GM12872 (cell line): ENCODE measurements around the gene SCLY.

Experiments used
- TF ChIP-seq, protein P1 (sequence below): IDR thresholded peaks from 3 replicates; pipeline ENCODE4 v1.5.1; 2011; ENCODE audit warnings: low read depth, mild to moderate bottlenecking, low read length, moderate library complexity; ENCODE audit not compliant: insufficient read depth

Gene SCLY

DNA sequence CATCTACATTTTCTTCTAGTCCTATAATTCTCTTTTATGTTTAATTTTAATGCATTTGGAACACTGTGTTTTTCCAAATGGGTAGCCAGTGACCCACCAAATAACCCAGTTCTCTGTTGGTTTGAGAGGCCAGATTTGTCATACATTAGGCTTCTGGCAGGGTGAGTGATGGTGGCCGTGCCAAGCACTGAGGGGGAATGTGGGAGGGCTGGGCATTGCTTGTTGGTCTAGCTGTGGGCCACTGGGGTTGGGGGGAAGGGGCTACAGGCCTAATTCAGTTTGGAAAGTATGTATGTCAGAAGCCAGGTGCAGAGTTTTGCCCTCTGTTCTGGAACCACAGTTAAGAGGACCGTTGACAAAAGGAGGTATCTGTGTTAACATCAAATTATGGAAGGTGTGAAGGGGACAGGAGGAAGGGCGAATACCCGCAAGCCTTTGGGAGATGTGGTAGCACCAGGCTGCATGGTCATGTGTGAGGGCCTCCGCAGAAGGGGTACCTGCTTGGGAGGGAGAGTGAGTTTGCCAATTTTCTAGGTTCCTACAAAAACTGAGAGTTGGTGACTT is 38.1 kb upstream of the SCLY start:
- TF ChIP-seq, protein P1, sequence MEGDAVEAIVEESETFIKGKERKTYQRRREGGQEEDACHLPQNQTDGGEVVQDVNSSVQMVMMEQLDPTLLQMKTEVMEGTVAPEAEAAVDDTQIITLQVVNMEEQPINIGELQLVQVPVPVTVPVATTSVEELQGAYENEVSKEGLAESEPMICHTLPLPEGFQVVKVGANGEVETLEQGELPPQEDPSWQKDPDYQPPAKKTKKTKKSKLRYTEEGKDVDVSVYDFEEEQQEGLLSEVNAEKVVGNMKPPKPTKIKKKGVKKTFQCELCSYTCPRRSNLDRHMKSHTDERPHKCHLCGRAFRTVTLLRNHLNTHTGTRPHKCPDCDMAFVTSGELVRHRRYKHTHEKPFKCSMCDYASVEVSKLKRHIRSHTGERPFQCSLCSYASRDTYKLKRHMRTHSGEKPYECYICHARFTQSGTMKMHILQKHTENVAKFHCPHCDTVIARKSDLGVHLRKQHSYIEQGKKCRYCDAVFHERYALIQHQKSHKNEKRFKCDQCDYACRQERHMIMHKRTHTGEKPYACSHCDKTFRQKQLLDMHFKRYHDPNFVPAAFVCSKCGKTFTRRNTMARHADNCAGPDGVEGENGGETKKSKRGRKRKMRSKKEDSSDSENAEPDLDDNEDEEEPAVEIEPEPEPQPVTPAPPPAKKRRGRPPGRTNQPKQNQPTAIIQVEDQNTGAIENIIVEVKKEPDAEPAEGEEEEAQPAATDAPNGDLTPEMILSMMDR, result no peak

DNA sequence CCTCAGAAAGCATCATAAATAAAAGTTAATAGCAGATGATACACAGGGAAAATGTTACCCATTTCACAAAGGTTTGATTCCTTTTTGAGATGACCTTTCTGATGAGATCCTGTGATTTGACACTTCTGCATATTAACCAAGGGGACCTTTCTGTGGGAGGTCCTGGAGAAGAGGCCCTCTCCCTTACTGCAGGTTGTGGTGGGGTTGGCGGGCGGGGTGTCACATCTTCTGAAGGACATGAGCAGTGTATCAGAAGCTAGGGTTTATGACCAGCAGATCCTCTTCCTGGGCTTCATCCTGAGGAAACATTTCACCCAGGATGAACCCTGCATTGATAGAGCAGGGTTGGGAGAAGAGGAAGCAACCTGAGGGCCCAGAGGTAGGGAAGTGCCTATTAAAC is 37.2 kb upstream of the SCLY start:
- TF ChIP-seq, protein P1, result no peak

DNA sequence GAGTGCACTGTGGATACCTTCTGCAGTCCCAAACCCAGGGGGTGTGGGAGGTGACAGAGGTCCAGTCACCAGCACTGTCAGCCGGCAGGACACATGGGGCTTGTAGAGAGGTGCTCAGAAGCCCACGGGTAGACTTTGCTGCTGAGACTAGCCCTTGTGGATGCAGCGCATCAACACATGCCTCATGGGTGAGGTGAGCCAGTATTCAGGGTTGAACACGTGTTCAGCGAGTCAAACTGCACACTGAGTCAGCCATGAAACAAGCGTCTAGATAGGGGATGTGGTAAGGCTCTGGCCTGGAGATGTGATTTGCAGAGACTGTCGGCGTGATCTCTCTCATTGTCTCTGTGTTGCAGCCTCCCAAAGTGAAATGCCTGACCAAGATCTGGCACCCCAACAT is 35.8 kb upstream of the SCLY start:
- TF ChIP-seq, protein P1, result no peak

DNA sequence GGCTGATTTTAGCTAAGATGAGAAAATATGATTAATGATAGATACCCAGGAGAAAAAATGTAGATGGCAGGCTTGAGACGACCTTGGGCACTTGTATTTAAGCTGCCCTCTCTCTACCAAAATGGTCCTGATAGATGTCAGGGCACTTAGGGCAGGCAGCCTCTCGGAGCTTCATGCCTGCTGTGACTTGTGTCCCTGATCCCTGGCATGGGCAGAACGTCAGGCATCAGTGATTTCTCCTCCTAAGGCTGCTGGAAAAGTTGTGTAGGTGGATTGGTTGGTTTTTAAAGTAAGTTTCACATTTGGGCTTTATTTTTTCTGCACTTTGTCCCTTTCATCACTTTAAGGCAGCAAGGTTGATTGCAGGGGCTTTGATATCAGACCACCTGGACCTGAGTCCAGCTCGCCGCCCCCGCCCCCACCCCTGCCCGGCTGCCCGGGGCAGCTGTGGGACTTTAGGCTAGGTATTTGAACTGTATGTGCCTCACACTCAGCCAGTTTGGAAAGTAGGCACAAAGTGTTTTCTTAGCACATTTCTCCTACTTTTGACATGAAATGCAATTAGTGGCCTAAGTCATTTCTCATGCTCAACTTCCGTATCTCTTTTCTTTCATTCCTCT is 35.0 kb upstream of the SCLY start:
- TF ChIP-seq, protein P1, result no peak

DNA sequence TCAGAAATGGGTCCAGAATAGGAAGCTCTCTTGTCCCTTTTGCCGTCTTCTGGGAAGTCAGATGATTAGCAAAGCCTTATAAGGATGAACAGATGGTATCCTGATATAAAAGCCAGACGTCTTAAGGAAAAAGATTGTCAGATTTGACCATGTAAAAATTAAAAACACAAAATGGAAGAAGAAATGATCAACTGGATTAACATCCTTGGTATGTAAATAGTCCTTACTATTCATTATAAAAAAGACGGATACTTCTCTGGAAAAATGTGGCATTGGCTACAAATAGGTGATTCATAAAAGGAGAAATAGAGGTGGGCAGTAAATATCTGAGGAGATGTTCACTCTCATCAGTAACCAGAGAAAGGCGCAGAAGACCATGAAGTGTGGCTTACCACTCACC is 33.7 kb upstream of the SCLY start:
- TF ChIP-seq, protein P1, result no peak

DNA sequence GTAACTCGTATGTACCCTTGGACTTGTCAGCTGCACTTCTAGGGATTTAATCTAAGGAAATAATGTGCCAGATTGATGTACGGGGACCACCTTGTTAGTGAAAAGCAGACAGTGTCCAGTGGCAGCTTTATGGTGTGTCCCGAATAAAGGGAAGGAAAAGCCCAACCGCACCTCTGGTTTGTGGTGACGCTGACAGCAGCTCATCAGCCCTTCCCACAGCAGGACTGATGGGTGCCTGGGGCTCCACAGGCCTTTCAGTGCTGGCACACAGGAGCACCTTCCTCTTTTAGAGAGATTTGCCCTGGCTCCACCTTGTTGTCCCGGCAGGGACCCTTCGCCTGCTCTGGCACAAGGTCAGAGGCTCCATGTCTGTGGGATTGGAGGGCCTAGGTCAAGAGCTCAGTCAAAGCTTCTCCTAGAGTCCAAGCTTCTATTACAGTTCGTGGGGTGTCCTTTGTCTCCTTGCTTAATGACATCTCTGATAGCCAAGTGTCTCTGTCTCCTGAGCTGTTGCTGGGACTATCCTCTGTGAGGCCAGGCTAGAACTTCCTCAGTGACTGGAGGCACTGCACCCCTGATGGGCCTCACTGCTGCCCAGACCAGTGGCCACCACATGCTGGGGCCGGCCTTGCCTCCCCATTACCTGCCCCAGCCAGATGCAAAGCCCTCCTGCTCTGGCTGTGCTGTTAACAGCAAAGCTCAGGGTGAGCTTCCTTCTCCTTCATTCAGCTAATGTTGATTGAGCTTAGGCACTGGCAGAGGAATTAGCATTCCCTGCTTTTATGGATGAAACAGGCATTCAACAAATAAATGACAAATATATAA is 33.0 kb upstream of the SCLY start:
- TF ChIP-seq, protein P1, result no peak

DNA sequence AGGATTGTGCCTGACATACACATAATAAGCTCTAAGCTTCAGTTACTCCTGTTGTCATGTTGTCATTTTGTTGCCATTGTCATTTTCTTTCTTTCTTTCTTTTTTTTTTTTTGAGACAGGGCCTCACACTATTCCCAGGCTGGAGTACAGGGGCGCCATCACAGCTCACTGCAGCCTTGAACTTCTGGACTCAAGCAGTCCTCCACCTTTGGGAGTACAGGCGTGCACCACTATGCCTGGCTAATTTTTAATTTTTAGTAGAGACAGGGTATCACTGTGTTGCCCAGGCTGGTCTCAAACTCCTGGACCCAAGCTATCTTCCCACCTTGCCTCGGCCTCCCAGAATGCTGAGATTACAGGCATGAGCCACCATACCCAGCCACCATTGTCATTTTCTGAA is 30.9 kb upstream of the SCLY start:
- TF ChIP-seq, protein P1, result no peak
